Measurements from ENCODE around the gene CCDC82. TPM values are rescaled to one million over a fixed set of nuclear protein-coding genes. Genes with fewer than 3 reads are reported as not detected.
A peak's percentile ranks its signal among the peaks of the same experiment; 100 is the strongest.

The CCDC82 gene
- total and polyA plus RNA-seq, 2 experiments from 2014 or later = 17.3 TPM

- Histone ChIP-seq H3K9me3 (ENCODE audit: low read depth) (no peaks in the 10 kb centered on the region), H3K4me3 (peak overlapping the region; percentile 13), H3K4me1 (ENCODE audit: low read depth) (peaks cover 29% of the 10 kb centered on the region), H3K27ac (peak overlapping the region; percentile 98), H3K27me3 (no peaks in the 10 kb centered on the region), H3K36me3 (no peaks in the 10 kb centered on the region)
- TF ChIP-seq, protein P1, sequence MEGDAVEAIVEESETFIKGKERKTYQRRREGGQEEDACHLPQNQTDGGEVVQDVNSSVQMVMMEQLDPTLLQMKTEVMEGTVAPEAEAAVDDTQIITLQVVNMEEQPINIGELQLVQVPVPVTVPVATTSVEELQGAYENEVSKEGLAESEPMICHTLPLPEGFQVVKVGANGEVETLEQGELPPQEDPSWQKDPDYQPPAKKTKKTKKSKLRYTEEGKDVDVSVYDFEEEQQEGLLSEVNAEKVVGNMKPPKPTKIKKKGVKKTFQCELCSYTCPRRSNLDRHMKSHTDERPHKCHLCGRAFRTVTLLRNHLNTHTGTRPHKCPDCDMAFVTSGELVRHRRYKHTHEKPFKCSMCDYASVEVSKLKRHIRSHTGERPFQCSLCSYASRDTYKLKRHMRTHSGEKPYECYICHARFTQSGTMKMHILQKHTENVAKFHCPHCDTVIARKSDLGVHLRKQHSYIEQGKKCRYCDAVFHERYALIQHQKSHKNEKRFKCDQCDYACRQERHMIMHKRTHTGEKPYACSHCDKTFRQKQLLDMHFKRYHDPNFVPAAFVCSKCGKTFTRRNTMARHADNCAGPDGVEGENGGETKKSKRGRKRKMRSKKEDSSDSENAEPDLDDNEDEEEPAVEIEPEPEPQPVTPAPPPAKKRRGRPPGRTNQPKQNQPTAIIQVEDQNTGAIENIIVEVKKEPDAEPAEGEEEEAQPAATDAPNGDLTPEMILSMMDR (IDR thresholded peaks at IDR 0.05; ENCODE audit: low read depth, low read length) = no peak
- DNase-seq (ENCODE audit: low read depth in 1 of 2, low spot score in 1 of 2) = peak in 1 of 2 donors; percentile 20
Measured at GRCh38 chr11:96306600-96306932, 83.1 kb downstream of the CCDC82 start.

DNA sequence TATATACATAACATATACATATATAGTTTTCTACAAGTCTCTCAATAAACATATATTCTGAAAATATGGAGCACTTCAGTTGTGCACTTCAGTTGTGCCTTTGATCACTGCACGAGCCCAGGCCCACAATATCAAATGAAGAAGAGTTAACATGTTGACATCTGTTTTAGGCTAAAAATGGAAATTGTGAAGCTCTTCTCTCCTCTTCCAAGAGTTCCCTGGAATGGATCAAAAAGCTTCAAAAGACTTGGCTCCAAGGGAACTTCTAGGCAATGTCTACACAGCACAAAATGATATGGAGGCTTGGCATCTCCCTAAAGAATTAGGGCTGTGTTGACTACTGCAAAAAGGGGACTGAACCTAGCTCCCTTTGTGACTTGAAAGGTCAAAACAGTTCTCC is 83.6 kb downstream of the CCDC82 start:
- Histone ChIP-seq H3K27ac (peak overlapping the region; percentile 98), H3K36me3 (no peaks in the 10 kb centered on the region), H3K4me1 (ENCODE audit: low read depth) (peaks cover 29% of the 10 kb centered on the region), H3K27me3 (no peaks in the 10 kb centered on the region), H3K9me3 (ENCODE audit: low read depth) (no peaks in the 10 kb centered on the region), H3K4me3 (peak overlapping the region; percentile 13)
- DNase-seq (ENCODE audit: low read depth in 1 of 2, low spot score in 1 of 2) = no peak
- TF ChIP-seq, protein P1 (IDR thresholded peaks at IDR 0.05; ENCODE audit: low read depth, low read length) = no peak

DNA sequence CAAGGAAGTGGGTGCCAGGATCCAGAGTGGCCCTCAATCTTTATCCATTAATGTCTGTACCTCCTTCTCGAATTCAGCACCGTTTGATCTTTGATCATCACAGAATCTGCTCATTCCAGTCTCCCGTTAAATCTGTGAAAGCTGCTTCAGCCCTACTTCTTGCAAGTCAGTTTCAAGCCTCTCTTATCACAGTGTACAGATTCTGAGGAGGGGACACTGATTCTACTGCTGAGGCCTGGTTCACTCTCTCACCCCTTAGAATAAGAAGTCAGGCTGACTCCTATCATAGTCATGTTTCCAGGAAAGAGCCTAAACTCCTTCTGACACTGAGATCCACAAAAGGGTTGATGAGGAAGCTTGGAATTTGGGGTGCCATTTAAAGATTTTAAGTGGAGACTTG is 85.7 kb downstream of the CCDC82 start:
- peak overlapping the region; percentile 18 for H3K27ac ChIP-seq
- H3K4me1 ChIP-seq (ENCODE audit: low read depth) = peaks cover 28% of the 10 kb centered on the region
- DNase-seq (ENCODE audit: low read depth in 1 of 2, low spot score in 1 of 2) = no peak
- no peak overlapping the region for H3K4me3 ChIP-seq
- H3K9me3 ChIP-seq (ENCODE audit: low read depth) = no peaks in the 10 kb centered on the region
- TF ChIP-seq, protein P1 (IDR thresholded peaks at IDR 0.05; ENCODE audit: low read depth, low read length) = no peak
- no peaks in the 10 kb centered on the region for H3K36me3 ChIP-seq
- H3K27me3 ChIP-seq = no peaks in the 10 kb centered on the region

DNA sequence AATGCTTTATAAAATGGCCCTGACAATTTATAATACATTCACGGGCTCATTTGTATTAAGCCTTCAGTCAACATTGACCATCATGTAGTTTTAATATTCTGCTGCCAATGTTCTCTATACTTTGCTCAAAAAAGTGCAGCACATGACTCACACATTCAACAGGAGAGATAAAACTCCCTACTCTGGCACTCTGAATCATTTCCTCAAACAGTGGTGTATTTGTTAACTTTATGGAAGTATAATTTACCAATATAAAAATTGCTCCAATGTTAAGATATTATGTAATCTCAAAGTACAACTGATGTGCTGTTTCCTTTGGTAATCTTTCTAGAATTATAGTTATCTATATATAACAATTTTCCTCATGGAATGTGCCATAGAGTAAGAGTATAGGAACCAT is 86.6 kb downstream of the CCDC82 start:
- DNase-seq (ENCODE audit: low read depth in 1 of 2, low spot score in 1 of 2) = peak in 1 of 2 donors; percentile 84
- H3K9me3 ChIP-seq (ENCODE audit: low read depth) = no peaks in the 10 kb centered on the region
- no peak overlapping the region for H3K27ac ChIP-seq
- TF ChIP-seq, protein P1 (IDR thresholded peaks at IDR 0.05; ENCODE audit: low read depth, low read length) = no peak
- H3K36me3 ChIP-seq = no peaks in the 10 kb centered on the region
- no peak overlapping the region for H3K4me3 ChIP-seq
- peaks cover 25% of the 10 kb centered on the region for H3K4me1 ChIP-seq (ENCODE audit: low read depth)
- H3K27me3 ChIP-seq = no peaks in the 10 kb centered on the region

Other genes with a start within 250 kb of the CCDC82 start
- gene MAML2, start 46.7 kb downstream of the CCDC82 start, total RNA-seq = 6.3 and 8.2 TPM in 2 replicates
- 1.1 and 5.5 TPM in 2 replicates for gene MAML2, start 46.7 kb downstream of the CCDC82 start, polyA plus RNA-seq
- gene JRKL, start 101 bp upstream of the CCDC82 start, total RNA-seq = 3.0 and 3.8 TPM in 2 replicates
- gene JRKL, start 101 bp upstream of the CCDC82 start, polyA plus RNA-seq = 7.1 and 8.7 TPM in 2 replicates